Mesothelial cell of epicardium (in vitro differentiated cells): ENCODE data around the gene SMIM3. TPM values are rescaled to one million over a fixed set of nuclear protein-coding genes. Genes with fewer than 3 reads are reported as not detected.
A peak's percentile ranks its signal among the peaks of the same experiment; 100 is the strongest.

Source experiments
- DNase-seq, 2 experiments: peaks; one replicate each; pipeline ENCODE4 v3.0.0; 2021; ENCODE audit warnings: low spot score in 2 of 2; ENCODE audit not compliant: unreplicated experiment in 2 of 2
- H3K27ac Mint-ChIP-seq: 2 replicates; pipeline ENCODE4 v1.8.0; 2021; ENCODE audit warnings: mixed read lengths
- H3K27me3 Mint-ChIP-seq: 2 replicates; pipeline ENCODE4 v1.8.0; 2021; ENCODE audit warnings: low read depth, mixed read lengths
- H3K36me3 Mint-ChIP-seq: 2 replicates; pipeline ENCODE4 v1.8.0; 2021; ENCODE audit warnings: mixed read lengths
- H3K4me1 Mint-ChIP-seq: 2 replicates; pipeline ENCODE4 v1.8.0; 2021; ENCODE audit warnings: mixed read lengths
- H3K4me3 Mint-ChIP-seq: 2 replicates; pipeline ENCODE4 v1.8.0; 2021; ENCODE audit warnings: mild to moderate bottlenecking, moderate library complexity, mixed read lengths
- H3K9me3 Mint-ChIP-seq: 2 replicates; pipeline ENCODE4 v1.8.0; 2021; ENCODE audit warnings: mixed read lengths
- CTCF ChIP-seq: fragments of 200-600 bp; sonication (generic); IDR thresholded peaks from one replicate; pipeline ENCODE4 v1.5.0; 2021; ENCODE audit warnings: antibody characterized with exemption; ENCODE audit not compliant: unreplicated experiment
- total RNA-seq: library from RNA; stranded (reverse); gene quantifications from 3 replicates; pipeline ENCODE4 v1.2.1, GENCODE V29; 2021

The SMIM3 gene
- total RNA-seq, 1 donor from 2014 or later = 45.4 TPM

- Mint-ChIP-seq H3K4me3 (peak overlapping the region; percentile 23), H3K9me3 (peaks cover 6% of the 10 kb centered on the region), H3K36me3 (peaks cover 6% of the 10 kb centered on the region), H3K27ac (peak overlapping the region; percentile 77), H3K4me1 (peaks cover 65% of the 10 kb centered on the region), H3K27me3 (no peaks in the 10 kb centered on the region)
- peak in 1 of 2 experiments; percentile 55 for DNase-seq
- TF ChIP-seq CTCF = no peak
These were observed 4.9 kb downstream of the SMIM3 start for GRCh38 chr5:150783422-150783928.

DNA sequence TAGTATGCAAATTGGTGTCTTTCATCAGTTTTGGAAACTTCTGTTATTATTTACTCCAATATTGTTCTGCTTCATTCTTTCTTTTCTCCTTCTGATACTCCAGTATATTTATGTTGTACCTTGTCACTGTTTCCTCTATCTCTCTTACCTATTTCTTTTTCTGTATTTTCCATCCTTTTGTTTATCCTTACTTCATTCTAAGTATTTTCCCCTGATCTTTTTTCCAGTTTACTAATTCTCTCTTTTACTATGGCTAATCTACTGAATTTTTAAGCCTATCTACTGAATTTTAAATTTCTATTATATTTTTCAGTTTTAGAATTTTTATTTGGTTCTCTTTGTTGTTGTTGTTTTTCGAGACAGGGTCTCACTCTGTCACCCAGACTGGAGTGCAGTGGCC is 7.4 kb downstream of the SMIM3 start:
- DNase-seq = no peak
- no peak for TF ChIP-seq CTCF
- Mint-ChIP-seq H3K27me3 (no peaks in the 10 kb centered on the region), H3K36me3 (peaks cover 6% of the 10 kb centered on the region), H3K27ac (no peak overlapping the region), H3K9me3 (peaks cover 6% of the 10 kb centered on the region), H3K4me1 (peaks cover 73% of the 10 kb centered on the region), H3K4me3 (no peak overlapping the region)

GRCh38 chr5:150786876-150787275 is 8.3 kb downstream of the SMIM3 start:
- Mint-ChIP-seq H3K27ac (peak overlapping the region; percentile 18), H3K4me3 (no peak overlapping the region), H3K27me3 (no peaks in the 10 kb centered on the region), H3K9me3 (peaks cover 6% of the 10 kb centered on the region), H3K36me3 (peaks cover 6% of the 10 kb centered on the region), H3K4me1 (peaks cover 70% of the 10 kb centered on the region)
- no peak for TF ChIP-seq CTCF
- no peak for DNase-seq

GRCh38 chr5:150787656-150788055 is 9.1 kb downstream of the SMIM3 start:
- no peak for DNase-seq
- TF ChIP-seq CTCF = no peak
- H3K36me3 Mint-ChIP-seq = peaks cover 6% of the 10 kb centered on the region
- peak overlapping the region; percentile 51 for H3K27ac Mint-ChIP-seq
- peaks cover 63% of the 10 kb centered on the region for H3K4me1 Mint-ChIP-seq
- H3K9me3 Mint-ChIP-seq = peaks cover 6% of the 10 kb centered on the region
- H3K4me3 Mint-ChIP-seq = no peak overlapping the region
- no peaks in the 10 kb centered on the region for H3K27me3 Mint-ChIP-seq

DNA sequence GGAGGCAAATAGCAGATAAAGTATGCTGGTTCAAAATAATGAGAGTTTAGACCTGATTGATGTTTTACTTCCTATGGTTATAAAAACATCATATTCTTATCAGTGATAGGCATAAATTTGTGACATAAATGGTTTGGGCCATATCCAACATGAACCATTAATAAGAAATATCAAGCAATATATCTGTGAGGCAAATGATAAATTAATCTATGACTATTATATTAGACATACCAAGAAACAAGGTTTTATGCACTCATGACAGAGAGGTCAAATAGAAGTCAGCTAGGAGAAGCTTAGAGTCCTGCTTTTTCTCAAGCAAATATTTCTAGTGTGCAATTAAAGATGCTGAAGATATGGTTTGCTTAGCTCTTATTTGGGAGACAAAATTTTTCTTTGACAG is 10.4 kb downstream of the SMIM3 start:
- peaks cover 16% of the 10 kb centered on the region for H3K36me3 Mint-ChIP-seq
- no peak for TF ChIP-seq CTCF
- H3K9me3 Mint-ChIP-seq = peaks cover 14% of the 10 kb centered on the region
- H3K27ac Mint-ChIP-seq = peak overlapping the region; percentile 94
- peaks cover 50% of the 10 kb centered on the region for H3K4me1 Mint-ChIP-seq
- no peak for DNase-seq
- no peak overlapping the region for H3K4me3 Mint-ChIP-seq
- H3K27me3 Mint-ChIP-seq = no peaks in the 10 kb centered on the region

DNA sequence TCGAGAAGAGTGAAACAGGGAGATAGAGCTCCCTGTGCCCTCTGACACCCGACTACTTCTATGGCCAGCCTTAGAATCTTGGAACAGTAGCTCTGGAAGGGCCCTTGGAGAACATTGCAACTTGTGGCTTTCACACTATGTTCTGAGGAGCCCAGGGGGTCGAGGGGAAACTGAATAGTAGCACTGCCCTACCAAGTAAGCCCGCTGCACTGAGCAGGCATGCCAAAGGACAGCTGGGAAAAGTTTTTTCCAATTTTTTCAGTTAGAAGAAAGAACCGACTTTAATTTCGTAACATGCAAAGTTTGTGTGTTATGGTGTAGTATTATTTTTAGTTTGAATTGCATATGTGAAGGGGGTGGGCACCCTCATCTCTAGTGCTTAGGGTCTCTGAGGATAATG is 10.9 kb downstream of the SMIM3 start:
- Mint-ChIP-seq H3K27me3 (no peaks in the 10 kb centered on the region), H3K4me1 (peaks cover 45% of the 10 kb centered on the region), H3K27ac (peak overlapping the region; percentile 94), H3K9me3 (peaks cover 18% of the 10 kb centered on the region), H3K4me3 (no peak overlapping the region), H3K36me3 (peaks cover 20% of the 10 kb centered on the region)
- DNase-seq = no peak
- TF ChIP-seq CTCF = no peak
